Ishikawa (cell line): Measurements from ENCODE around the gene RMI1.

Experiments
- CEBPB ChIP-seq: IDR thresholded peaks from 2 replicates; pipeline ENCODE4 v1.6.1; 2012
- CREB1 ChIP-seq: IDR thresholded peaks from 2 replicates; pipeline ENCODE4 v1.6.1; 2012; ENCODE audit warnings: low read depth
- EGR1 ChIP-seq: IDR thresholded peaks from 2 replicates; pipeline ENCODE4 v1.6.1; 2012
- EP300 ChIP-seq: IDR thresholded peaks from 2 replicates; pipeline ENCODE4 v1.6.1; 2012; ENCODE audit warnings: borderline replicate concordance
- FOXM1 ChIP-seq: IDR thresholded peaks from 2 replicates; pipeline ENCODE4 v1.6.1; 2012; ENCODE audit warnings: low read depth, borderline replicate concordance
- RAD21 ChIP-seq: IDR thresholded peaks from 2 replicates; pipeline ENCODE4 v1.6.1; 2012; ENCODE audit warnings: low read depth
- TAF1 ChIP-seq: IDR thresholded peaks from 2 replicates; pipeline ENCODE4 v1.6.1; 2012; ENCODE audit warnings: low read depth, mild to moderate bottlenecking
- TCF12 ChIP-seq: IDR thresholded peaks from 2 replicates; pipeline ENCODE4 v1.6.1; 2012; ENCODE audit warnings: low read depth
- TEAD4 ChIP-seq: IDR thresholded peaks from 2 replicates; pipeline ENCODE4 v1.6.1; 2012
- YY1 ChIP-seq: IDR thresholded peaks from 2 replicates; pipeline ENCODE4 v1.6.1; 2012; ENCODE audit warnings: low read depth
- ZBTB7A ChIP-seq: IDR thresholded peaks from 2 replicates; pipeline ENCODE4 v1.6.1; 2012; ENCODE audit warnings: low read depth
- TF ChIP-seq, protein P1 (sequence below): IDR thresholded peaks from 2 replicates; pipeline ENCODE4 v1.6.1; 2012
- TF ChIP-seq, protein P2 (sequence below): IDR thresholded peaks from 2 replicates; pipeline ENCODE4 v1.6.1; 2012
- TF ChIP-seq, protein P3 (sequence below): IDR thresholded peaks from 2 replicates; pipeline ENCODE4 v1.6.1; 2012; ENCODE audit warnings: low read depth, mild to moderate bottlenecking

DNA sequence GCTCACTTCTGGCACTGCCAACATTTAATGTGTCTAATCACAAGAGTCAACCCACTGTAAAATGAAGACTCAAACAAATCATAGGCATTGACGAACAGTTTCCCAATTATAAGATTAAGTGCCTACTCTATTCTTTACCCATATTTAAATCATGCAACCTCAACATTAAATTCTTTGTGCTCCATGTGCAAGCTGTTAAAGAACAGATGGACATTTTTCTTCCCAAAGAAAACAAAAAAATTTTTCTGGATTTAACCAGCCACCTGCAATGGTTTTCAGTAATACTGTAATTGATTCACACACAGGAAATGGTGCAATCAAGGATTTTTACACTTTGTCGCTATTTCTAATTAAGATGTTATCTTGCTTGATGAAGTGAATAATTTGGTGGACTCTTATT lies 4.2 kb upstream of the RMI1 start:
- TF ChIP-seq TCF12: no peak
- TF ChIP-seq CEBPB: no peak
- TF ChIP-seq, protein P1, sequence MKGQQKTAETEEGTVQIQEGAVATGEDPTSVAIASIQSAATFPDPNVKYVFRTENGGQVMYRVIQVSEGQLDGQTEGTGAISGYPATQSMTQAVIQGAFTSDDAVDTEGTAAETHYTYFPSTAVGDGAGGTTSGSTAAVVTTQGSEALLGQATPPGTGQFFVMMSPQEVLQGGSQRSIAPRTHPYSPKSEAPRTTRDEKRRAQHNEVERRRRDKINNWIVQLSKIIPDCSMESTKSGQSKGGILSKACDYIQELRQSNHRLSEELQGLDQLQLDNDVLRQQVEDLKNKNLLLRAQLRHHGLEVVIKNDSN: no peak
- TF ChIP-seq CREB1: no peak
- TF ChIP-seq TAF1: no peak
- TF ChIP-seq EP300: no peak
- no peak for TF ChIP-seq RAD21
- TF ChIP-seq, protein P2, sequence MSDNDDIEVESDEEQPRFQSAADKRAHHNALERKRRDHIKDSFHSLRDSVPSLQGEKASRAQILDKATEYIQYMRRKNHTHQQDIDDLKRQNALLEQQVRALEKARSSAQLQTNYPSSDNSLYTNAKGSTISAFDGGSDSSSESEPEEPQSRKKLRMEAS: no peak
- TF ChIP-seq TEAD4: no peak
- TF ChIP-seq ZBTB7A: no peak
- TF ChIP-seq, protein P3, sequence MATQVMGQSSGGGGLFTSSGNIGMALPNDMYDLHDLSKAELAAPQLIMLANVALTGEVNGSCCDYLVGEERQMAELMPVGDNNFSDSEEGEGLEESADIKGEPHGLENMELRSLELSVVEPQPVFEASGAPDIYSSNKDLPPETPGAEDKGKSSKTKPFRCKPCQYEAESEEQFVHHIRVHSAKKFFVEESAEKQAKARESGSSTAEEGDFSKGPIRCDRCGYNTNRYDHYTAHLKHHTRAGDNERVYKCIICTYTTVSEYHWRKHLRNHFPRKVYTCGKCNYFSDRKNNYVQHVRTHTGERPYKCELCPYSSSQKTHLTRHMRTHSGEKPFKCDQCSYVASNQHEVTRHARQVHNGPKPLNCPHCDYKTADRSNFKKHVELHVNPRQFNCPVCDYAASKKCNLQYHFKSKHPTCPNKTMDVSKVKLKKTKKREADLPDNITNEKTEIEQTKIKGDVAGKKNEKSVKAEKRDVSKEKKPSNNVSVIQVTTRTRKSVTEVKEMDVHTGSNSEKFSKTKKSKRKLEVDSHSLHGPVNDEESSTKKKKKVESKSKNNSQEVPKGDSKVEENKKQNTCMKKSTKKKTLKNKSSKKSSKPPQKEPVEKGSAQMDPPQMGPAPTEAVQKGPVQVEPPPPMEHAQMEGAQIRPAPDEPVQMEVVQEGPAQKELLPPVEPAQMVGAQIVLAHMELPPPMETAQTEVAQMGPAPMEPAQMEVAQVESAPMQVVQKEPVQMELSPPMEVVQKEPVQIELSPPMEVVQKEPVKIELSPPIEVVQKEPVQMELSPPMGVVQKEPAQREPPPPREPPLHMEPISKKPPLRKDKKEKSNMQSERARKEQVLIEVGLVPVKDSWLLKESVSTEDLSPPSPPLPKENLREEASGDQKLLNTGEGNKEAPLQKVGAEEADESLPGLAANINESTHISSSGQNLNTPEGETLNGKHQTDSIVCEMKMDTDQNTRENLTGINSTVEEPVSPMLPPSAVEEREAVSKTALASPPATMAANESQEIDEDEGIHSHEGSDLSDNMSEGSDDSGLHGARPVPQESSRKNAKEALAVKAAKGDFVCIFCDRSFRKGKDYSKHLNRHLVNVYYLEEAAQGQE: no peak
- no peak for TF ChIP-seq EGR1
- TF ChIP-seq FOXM1: no peak
- no peak for TF ChIP-seq YY1
